Gastrocnemius medialis (tissue), 4 donors: ENCODE data around the gene TTLL5. TPM values are rescaled to one million over a fixed set of nuclear protein-coding genes. Genes with fewer than 3 reads are reported as not detected.
"Not testable (repeated sequence)": the region's sequence is repeated elsewhere in the genome, so short reads cannot be mapped to it uniquely, and the experiment has no call there.

Experiments
- ATAC-seq, 2 donors: fragments of 150-250 bp; one replicate each; pipeline ENCODE4 v1.9.1; 2016
- DNase-seq, 2 donors: peaks; one replicate each; pipeline ENCODE4 v3.0.0-alpha.2; 2019
- H3K27ac ChIP-seq, 4 donors: fragments of 200-600 bp; sonication (generic); 1 replicate in 1 of 4; 2 replicates in 3 of 4; pipeline ENCODE4 v1.5.1; 2016 to 2018; ENCODE audit warnings: mild to moderate bottlenecking in 2 of 4, moderate library complexity in 1 of 4
- H3K27me3 ChIP-seq, 3 donors: fragments of 200-600 bp; sonication (generic) in 2 of 3; 1 replicate in 1 of 3; 2 replicates in 2 of 3; pipeline versions ENCODE4 v1.5.1 to v1.6.0; 2016 to 2019; ENCODE audit warnings: mild to moderate bottlenecking in 1 of 3, moderate library complexity in 1 of 3
- H3K36me3 ChIP-seq, 2 donors: fragments of 200-600 bp; sonication (generic) in 1 of 2; one replicate each; pipeline ENCODE4 v1.5.1; 2017 to 2018
- H3K4me1 ChIP-seq, 2 donors: fragments of 200-600 bp; sonication (generic) in 1 of 2; one replicate each; pipeline ENCODE4 v1.5.1; 2016 to 2017; ENCODE audit warnings: mild to moderate bottlenecking in 2 of 2
- H3K4me3 ChIP-seq, 4 donors: fragments of 200-600 bp; sonication (generic) in 3 of 4; 1 replicate in 1 of 4; 2 replicates in 3 of 4; pipeline ENCODE4 v1.5.1; 2016 to 2019; ENCODE audit warnings: mild to moderate bottlenecking in 2 of 4
- H3K9me3 ChIP-seq, 3 donors: fragments of 200-600 bp; sonication (generic) in 2 of 3; 1 replicate in 1 of 3; 2 replicates in 2 of 3; pipeline ENCODE4 v1.5.1; 2016 to 2019
- CTCF ChIP-seq, 5 experiments: fragments of 450-650 bp in 3 of 5; fragments of 200-600 bp in 2 of 5; sonication (generic) in 2 of 5; IDR thresholded peaks in 4 of 5; conservative IDR thresholded peaks in 1 of 5; 1 replicate in 4 of 5; 2 replicates in 1 of 5; pipeline ENCODE4 v1.5.1; 2016 to 2019; ENCODE audit warnings: antibody characterized with exemption in 5 of 5, mild to moderate bottlenecking in 3 of 5, moderate library complexity in 3 of 5
- POLR2A ChIP-seq, 2 donors: fragments of 450-650 bp; IDR thresholded peaks; one replicate each; pipeline ENCODE4 v1.6.1; 2017; ENCODE audit warnings: antibody characterized with exemption in 2 of 2, mild to moderate bottlenecking in 2 of 2, moderate library complexity in 2 of 2
- in situ Hi-C, 4 donors: fragments of 200-750 bp; cut with MboI; loops; one replicate each; pipeline versions ENCODE4 v1.15.0 to v1.8.0; 2017; ENCODE audit warnings: low sequenced_read_pairs in 4 of 4
- intact Hi-C: fragments of 100-400 bp; cut with DNase I; formaldehyde crosslinking; loops from one replicate; pipeline ENCODE4 v1.15.1; 2023; ENCODE audit warnings: low total_unique reads
- total RNA-seq, 4 donors: library from RNA; depleted of rRNA; stranded (reverse); fragments of >200 nt; gene quantifications; one replicate each; pipeline versions ENCODE4 v1.1.0 to v1.2.3, GENCODE V29; 2016

TTLL5 gene
- total RNA-seq, 4 donors from 2014 or later, result 9.1 to 36.0 (median 16.4) TPM

- Histone ChIP-seq H3K4me1 (peaks cover 0 to 8% of the 10 kb centered on the region in 2 donors), H3K9me3 (no peaks in the 10 kb centered on the region), H3K36me3 (no peaks in the 10 kb centered on the region), H3K27ac (no peak overlapping the region), H3K27me3 (no peaks in the 10 kb centered on the region), H3K4me3 (no peak overlapping the region)
- ATAC-seq (no peak), DNase-seq (no peak)
- TF ChIP-seq CTCF (IDR thresholded peaks at IDR 0.05 in 4 of 5, conservative IDR thresholded peaks at IDR 0.05 in 1 of 5) (no peak), POLR2A (IDR thresholded peaks at IDR 0.05) (no peak)
- in situ Hi-C loops (no loop called here), intact Hi-C loops (no loop called here)
Observed at GRCh38 chr14:75917946-75918335, 256.9 kb downstream of the TTLL5 start.

GRCh38 chr14:75920421-75920820 lies 259.4 kb downstream of the TTLL5 start:
- in situ Hi-C loops, H3K27ac ChIP-seq, H3K36me3 ChIP-seq, H3K4me3 ChIP-seq, H3K27me3 ChIP-seq, H3K9me3 ChIP-seq, ATAC-seq, H3K4me1 ChIP-seq, DNase-seq, intact Hi-C loops: not testable (repeated sequence)

GRCh38 chr14:75925141-75925840 lies 264.2 kb downstream of the TTLL5 start:
- H3K4me3 ChIP-seq, intact Hi-C loops, H3K27ac ChIP-seq, H3K27me3 ChIP-seq, DNase-seq, ATAC-seq, in situ Hi-C loops, H3K9me3 ChIP-seq, H3K36me3 ChIP-seq: not testable (repeated sequence)
- peaks cover 12 to 24% of the 10 kb centered on the region in 2 donors for H3K4me1 ChIP-seq

GRCh38 chr14:75926431-75927115 lies 265.5 kb downstream of the TTLL5 start:
- intact Hi-C loops, result no loop called here
- in situ Hi-C loops, result no loop called here

GRCh38 chr14:75927564-75928087 lies 266.6 kb downstream of the TTLL5 start:
- peaks cover 12 to 24% of the 10 kb centered on the region in 2 donors for H3K4me1 ChIP-seq
- peak; percentile 66 to 97 for ATAC-seq
- H3K36me3 ChIP-seq, result no peaks in the 10 kb centered on the region
- no peaks in the 10 kb centered on the region for H3K27me3 ChIP-seq
- in situ Hi-C loops (no loop called here), intact Hi-C loops (no loop called here)
- no peak overlapping the region for H3K4me3 ChIP-seq
- peak overlapping the region; percentile 65 to 79 (median 72) for H3K27ac ChIP-seq
- peak in 1 of 2 donors; percentile 61 for DNase-seq
- TF ChIP-seq CTCF (IDR thresholded peaks at IDR 0.05 in 4 of 5, conservative IDR thresholded peaks at IDR 0.05 in 1 of 5), result no peak
- peak in 1 of 2 donors; percentile 33 for TF ChIP-seq POLR2A (IDR thresholded peaks at IDR 0.05)
- no peaks in the 10 kb centered on the region for H3K9me3 ChIP-seq

More at GRCh38 chr14:75926431-75927115, 265.5 kb downstream of the TTLL5 start:
- H3K9me3 ChIP-seq, result no peaks in the 10 kb centered on the region
- H3K27me3 ChIP-seq, result no peaks in the 10 kb centered on the region
- no peaks in the 10 kb centered on the region for H3K36me3 ChIP-seq
- ATAC-seq (no peak), DNase-seq (no peak)
- H3K4me3 ChIP-seq, result no peak overlapping the region
- peaks cover 12 to 24% of the 10 kb centered on the region in 2 donors for H3K4me1 ChIP-seq
- no peak for TF ChIP-seq CTCF (IDR thresholded peaks at IDR 0.05 in 4 of 5, conservative IDR thresholded peaks at IDR 0.05 in 1 of 5)
- peak overlapping the region in 1 of 4 donors; percentile 71 for H3K27ac ChIP-seq
